Measurements from ENCODE around the gene MYOM1.
"Not testable (repeated sequence)": the region's sequence is repeated elsewhere in the genome, so short reads cannot be mapped to it uniquely, and the experiment has no call there.

DNA sequence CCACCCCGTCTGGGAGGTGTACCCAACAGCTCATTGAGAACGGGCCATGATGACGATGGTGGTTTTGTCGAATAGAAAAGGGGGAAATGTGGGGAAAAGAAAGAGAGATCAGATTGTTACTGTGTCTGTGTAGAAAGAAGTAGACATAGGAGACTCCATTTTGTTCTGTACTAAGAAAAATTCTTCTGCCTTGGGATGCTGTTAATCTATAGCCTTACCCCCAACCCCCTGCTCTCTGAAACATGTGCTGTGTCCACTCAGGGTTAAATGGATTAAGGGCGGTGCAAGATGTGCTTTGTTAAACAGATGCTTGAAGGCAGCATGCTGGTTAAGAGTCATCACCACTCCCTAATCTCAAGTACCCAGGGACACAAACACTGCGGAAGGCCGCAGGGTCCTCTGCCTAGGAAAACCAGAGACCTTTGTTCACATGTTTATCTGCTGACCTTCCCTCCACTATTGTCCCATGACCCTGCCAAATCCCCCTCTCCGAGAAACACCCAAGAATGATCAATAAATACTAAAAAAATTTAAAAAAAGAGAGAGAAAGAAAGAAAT, 169.8 kb downstream of the MYOM1 start:
- TF ChIP-seq, protein P1, sequence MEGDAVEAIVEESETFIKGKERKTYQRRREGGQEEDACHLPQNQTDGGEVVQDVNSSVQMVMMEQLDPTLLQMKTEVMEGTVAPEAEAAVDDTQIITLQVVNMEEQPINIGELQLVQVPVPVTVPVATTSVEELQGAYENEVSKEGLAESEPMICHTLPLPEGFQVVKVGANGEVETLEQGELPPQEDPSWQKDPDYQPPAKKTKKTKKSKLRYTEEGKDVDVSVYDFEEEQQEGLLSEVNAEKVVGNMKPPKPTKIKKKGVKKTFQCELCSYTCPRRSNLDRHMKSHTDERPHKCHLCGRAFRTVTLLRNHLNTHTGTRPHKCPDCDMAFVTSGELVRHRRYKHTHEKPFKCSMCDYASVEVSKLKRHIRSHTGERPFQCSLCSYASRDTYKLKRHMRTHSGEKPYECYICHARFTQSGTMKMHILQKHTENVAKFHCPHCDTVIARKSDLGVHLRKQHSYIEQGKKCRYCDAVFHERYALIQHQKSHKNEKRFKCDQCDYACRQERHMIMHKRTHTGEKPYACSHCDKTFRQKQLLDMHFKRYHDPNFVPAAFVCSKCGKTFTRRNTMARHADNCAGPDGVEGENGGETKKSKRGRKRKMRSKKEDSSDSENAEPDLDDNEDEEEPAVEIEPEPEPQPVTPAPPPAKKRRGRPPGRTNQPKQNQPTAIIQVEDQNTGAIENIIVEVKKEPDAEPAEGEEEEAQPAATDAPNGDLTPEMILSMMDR (IDR thresholded peaks at IDR 0.05; ENCODE audit: poor library complexity): not testable (repeated sequence)
- not testable (repeated sequence) for TF ChIP-seq EZH2 (IDR thresholded peaks at IDR 0.05; ENCODE audit: borderline replicate concordance); EZH2phosphoT487 (IDR thresholded peaks at IDR 0.05; ENCODE audit: low read depth, severe bottlenecking, unreplicated experiment)

Measured in hepatocyte (in vitro differentiated cells).